GM12891 (cell line): ENCODE measurements around the gene PTPRT.

Source experiments
- DNase-seq: peaks from one replicate; pipeline ENCODE4 v3.0.0; 2011; ENCODE audit warnings: low spot score; ENCODE audit not compliant: insufficient read length
- FAIRE-seq: peaks from 2 replicates; lab custom pipeline; 2011; peaks lifted over from hg19 to GRCh38; lab: Jason Lieb, UNC
- PAX5 ChIP-seq: IDR thresholded peaks from 2 replicates; pipeline ENCODE4 v1.6.1; 2011; ENCODE audit warnings: low read length, moderate library complexity, mild to moderate bottlenecking; ENCODE audit not compliant: insufficient read depth, severe bottlenecking
- POLR2A ChIP-seq: IDR thresholded peaks from 2 replicates; pipeline ENCODE4 v1.6.1; 2011; ENCODE audit warnings: low read depth, low read length, control low read depth
- POLR2AphosphoS5 ChIP-seq: IDR thresholded peaks from 2 replicates; pipeline ENCODE4 v1.6.1; 2011; ENCODE audit warnings: low read depth, low read length, control low read depth
- POU2F2 ChIP-seq: IDR thresholded peaks from 2 replicates; pipeline ENCODE4 v1.6.1; 2011; ENCODE audit warnings: low read depth, mild to moderate bottlenecking, control low read depth, low read length, moderate library complexity
- SPI1 ChIP-seq: IDR thresholded peaks from 2 replicates; pipeline ENCODE4 v1.6.1; 2011; ENCODE audit warnings: low read depth, low read length, control low read depth
- TAF1 ChIP-seq: IDR thresholded peaks from 2 replicates; pipeline ENCODE4 v1.6.1; 2011; ENCODE audit warnings: low read depth, low read length, control low read depth

PTPRT gene

GRCh38 chr20:43029176-43029575 is 160.5 kb downstream of the PTPRT start:
- TF ChIP-seq POLR2A: no peak
- TF ChIP-seq PAX5: no peak
- no peak for TF ChIP-seq TAF1
- no peak for TF ChIP-seq POLR2AphosphoS5
- DNase-seq (no peak), FAIRE-seq (no peak)

- TF ChIP-seq POLR2AphosphoS5 (no peak), TAF1 (no peak), POU2F2 (no peak), SPI1 (no peak), PAX5 (no peak), POLR2A (no peak)
- no peak for FAIRE-seq
- no peak for DNase-seq
These were observed 161.2 kb downstream of the PTPRT start for GRCh38 chr20:43028470-43028869.

- DNase-seq (no peak), FAIRE-seq (no peak)
- TF ChIP-seq TAF1 (no peak), POLR2A (no peak), POLR2AphosphoS5 (no peak), PAX5 (no peak), POU2F2 (no peak), SPI1 (no peak)
These were observed 165.9 kb downstream of the PTPRT start for GRCh38 chr20:43023836-43024235.

- no peak for TF ChIP-seq POU2F2
- TF ChIP-seq TAF1: no peak
- TF ChIP-seq POLR2A: no peak
- TF ChIP-seq POLR2AphosphoS5: no peak
- TF ChIP-seq SPI1: no peak
- TF ChIP-seq PAX5: no peak
- FAIRE-seq (no peak), DNase-seq (no peak)
These were observed 167.1 kb downstream of the PTPRT start for GRCh38 chr20:43022568-43022967.

GRCh38 chr20:43022081-43022480 is 167.6 kb downstream of the PTPRT start:
- TF ChIP-seq POLR2AphosphoS5 (no peak), TAF1 (no peak), SPI1 (no peak), PAX5 (no peak), POU2F2 (no peak), POLR2A (no peak)
- DNase-seq (no peak), FAIRE-seq (no peak)

- TF ChIP-seq POU2F2: no peak
- TF ChIP-seq PAX5: no peak
- no peak for TF ChIP-seq POLR2AphosphoS5
- no peak for TF ChIP-seq SPI1
- no peak for TF ChIP-seq POLR2A
- no peak for TF ChIP-seq TAF1
- no peak for FAIRE-seq
These were observed 172.3 kb downstream of the PTPRT start for GRCh38 chr20:43017241-43018030.

GRCh38 chr20:43016257-43016656 is 173.4 kb downstream of the PTPRT start:
- no peak for TF ChIP-seq PAX5
- TF ChIP-seq POLR2A: no peak
- TF ChIP-seq POU2F2: no peak
- no peak for TF ChIP-seq SPI1
- DNase-seq (no peak), FAIRE-seq (no peak)

More at GRCh38 chr20:43017241-43018030, 172.3 kb downstream of the PTPRT start:
- DNase-seq: no peak

GRCh38 chr20:43015566-43015965 is 174.1 kb downstream of the PTPRT start:
- no peak for FAIRE-seq
- TF ChIP-seq POU2F2: no peak
- no peak for TF ChIP-seq POLR2A
- no peak for TF ChIP-seq POLR2AphosphoS5
- TF ChIP-seq TAF1: no peak
- no peak for TF ChIP-seq SPI1
- TF ChIP-seq PAX5: no peak

GRCh38 chr20:43014206-43014605 is 175.5 kb downstream of the PTPRT start:
- no peak for DNase-seq

More at GRCh38 chr20:43015566-43015965, 174.1 kb downstream of the PTPRT start:
- DNase-seq: no peak

GRCh38 chr20:43011491-43011890 is 178.2 kb downstream of the PTPRT start:
- TF ChIP-seq TAF1 (no peak), PAX5 (no peak), POLR2A (no peak), SPI1 (no peak), POLR2AphosphoS5 (no peak), POU2F2 (no peak)
- DNase-seq (no peak), FAIRE-seq (no peak)

More at GRCh38 chr20:43014206-43014605, 175.5 kb downstream of the PTPRT start:
- TF ChIP-seq POLR2A (no peak), TAF1 (no peak)
- no peak for FAIRE-seq
